ENCODE measurements around the gene FCHO1.

The FCHO1 gene

GRCh38 chr19:17734146-17734545, 17.1 kb upstream of the FCHO1 start:
- DNase-seq: no peak

GRCh38 chr19:17735410-17735809, 15.9 kb upstream of the FCHO1 start:
- DNase-seq: no peak

- no peak for DNase-seq
Observed at GRCh38 chr19:17737690-17738153, 13.6 kb upstream of the FCHO1 start.

GRCh38 chr19:17739121-17739875, 12.0 kb upstream of the FCHO1 start:
- no peak for DNase-seq

GRCh38 chr19:17741456-17741855, 9.8 kb upstream of the FCHO1 start:
- no peak for DNase-seq

GRCh38 chr19:17743874-17744580, 7.2 kb upstream of the FCHO1 start:
- no peak for DNase-seq

- DNase-seq: peak; percentile 98
Observed at GRCh38 chr19:17747205-17748098, 3.8 kb upstream of the FCHO1 start.

GRCh38 chr19:17748884-17749638, 2.2 kb upstream of the FCHO1 start:
- DNase-seq: no peak

GRCh38 chr19:17749912-17750317, 1.4 kb upstream of the FCHO1 start:
- DNase-seq: peak; percentile 69

- DNase-seq: no peak
Observed at GRCh38 chr19:17751912-17752273, 616 bp downstream of the FCHO1 start.

GRCh38 chr19:17752865-17753639, 1.8 kb downstream of the FCHO1 start:
- DNase-seq: no peak

- DNase-seq: no peak
Observed at GRCh38 chr19:17753976-17754375, 2.7 kb downstream of the FCHO1 start.

GRCh38 chr19:17754634-17755442, 3.6 kb downstream of the FCHO1 start:
- no peak for DNase-seq

- DNase-seq: no peak
Observed at GRCh38 chr19:17755443-17755890, 4.2 kb downstream of the FCHO1 start.

GRCh38 chr19:17755977-17756670, 4.8 kb downstream of the FCHO1 start:
- peak; percentile 80 for DNase-seq

- no peak for DNase-seq
Observed at GRCh38 chr19:17757125-17757524, 5.8 kb downstream of the FCHO1 start.

- DNase-seq: no peak
Observed at GRCh38 chr19:17758515-17758914, 7.2 kb downstream of the FCHO1 start.

GRCh38 chr19:17761148-17761547, 9.9 kb downstream of the FCHO1 start:
- no peak for DNase-seq

GRCh38 chr19:17762505-17763229, 11.4 kb downstream of the FCHO1 start:
- no peak for DNase-seq

All from activated effector memory CD4-positive, alpha-beta T cell treated with anti-CD3 and anti-CD28 coated beads, Interleukin-2, amount 50 U/mL, for 16 hours (primary cell).